ENCODE measurements around the gene CHRM2.

DNA sequence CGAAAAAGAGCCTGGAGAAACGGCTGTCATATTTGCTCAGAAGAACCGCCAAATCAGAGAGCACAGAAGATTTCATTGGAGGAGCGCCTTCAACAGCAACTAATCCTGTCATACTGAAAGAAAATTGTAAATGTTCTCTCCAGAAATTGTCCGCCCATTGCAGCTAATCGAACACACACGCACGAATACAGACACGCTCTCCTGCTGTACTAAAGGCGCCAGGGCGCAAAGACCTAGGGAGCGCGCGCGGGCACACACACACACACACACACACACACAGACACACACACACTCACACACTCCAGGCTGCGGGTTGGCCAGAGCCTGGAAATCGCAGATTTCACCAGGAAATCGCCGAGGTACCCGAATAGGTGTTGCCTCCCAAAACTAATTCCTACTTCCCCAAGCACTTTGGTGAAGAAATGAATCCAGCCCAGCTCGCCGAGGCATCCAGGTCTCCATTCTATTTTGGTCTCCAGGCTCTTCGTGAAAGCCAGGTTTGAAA lies at the start of gene CHRM2:
- TF ChIP-seq, protein P1, sequence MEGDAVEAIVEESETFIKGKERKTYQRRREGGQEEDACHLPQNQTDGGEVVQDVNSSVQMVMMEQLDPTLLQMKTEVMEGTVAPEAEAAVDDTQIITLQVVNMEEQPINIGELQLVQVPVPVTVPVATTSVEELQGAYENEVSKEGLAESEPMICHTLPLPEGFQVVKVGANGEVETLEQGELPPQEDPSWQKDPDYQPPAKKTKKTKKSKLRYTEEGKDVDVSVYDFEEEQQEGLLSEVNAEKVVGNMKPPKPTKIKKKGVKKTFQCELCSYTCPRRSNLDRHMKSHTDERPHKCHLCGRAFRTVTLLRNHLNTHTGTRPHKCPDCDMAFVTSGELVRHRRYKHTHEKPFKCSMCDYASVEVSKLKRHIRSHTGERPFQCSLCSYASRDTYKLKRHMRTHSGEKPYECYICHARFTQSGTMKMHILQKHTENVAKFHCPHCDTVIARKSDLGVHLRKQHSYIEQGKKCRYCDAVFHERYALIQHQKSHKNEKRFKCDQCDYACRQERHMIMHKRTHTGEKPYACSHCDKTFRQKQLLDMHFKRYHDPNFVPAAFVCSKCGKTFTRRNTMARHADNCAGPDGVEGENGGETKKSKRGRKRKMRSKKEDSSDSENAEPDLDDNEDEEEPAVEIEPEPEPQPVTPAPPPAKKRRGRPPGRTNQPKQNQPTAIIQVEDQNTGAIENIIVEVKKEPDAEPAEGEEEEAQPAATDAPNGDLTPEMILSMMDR (IDR thresholded peaks at IDR 0.05), result no peak
- TF ChIP-seq EP300 (IDR thresholded peaks at IDR 0.05), result no peak
- TF ChIP-seq POLR2AphosphoS5 (IDR thresholded peaks at IDR 0.05), result no peak
- TF ChIP-seq POLR2A (IDR thresholded peaks at IDR 0.05), result no peak
